Activated CD8-positive, alpha-beta T cell treated with anti-CD3 and anti-CD28 coated beads, Interleukin-2, amount 10 ng/mL, durations not matched to agents 7 days and 5 days (primary cell): ENCODE data around the gene PIGC. TPM values are rescaled to one million over a fixed set of nuclear protein-coding genes. Genes with fewer than 3 reads are reported as not detected.

Experiments
- ATAC-seq: fragments of 150-1000 bp; cut with Tn5 transposase; one replicate; pipeline ENCODE4 v1.10.0; 2021; ENCODE audit warnings: moderate library complexity
- CTCF ChIA-PET: fragments of 350-600 bp; sonication (Branson Sonifier 250); formaldehyde crosslinking; loops from one replicate; lab custom pipeline; 2021; ENCODE audit warnings: antibody characterized with exemption; lab: Charles Lee
- POLR2A ChIA-PET: fragments of 350-600 bp; sonication (Branson Sonifier 250); formaldehyde crosslinking; loops from one replicate; lab custom pipeline; 2021; ENCODE audit warnings: antibody characterized with exemption; lab: Charles Lee
- DNase-seq: peaks from one replicate; pipeline ENCODE4 v3.0.0-alpha.2; 2020
- H3K27ac Mint-ChIP-seq: one replicate; pipeline ENCODE4 v1.8.0; 2021; ENCODE audit warnings: mild to moderate bottlenecking, mixed read lengths
- H3K27me3 Mint-ChIP-seq: one replicate; pipeline ENCODE4 v1.8.0; 2021; ENCODE audit warnings: low read depth, mixed read lengths
- H3K36me3 Mint-ChIP-seq: one replicate; pipeline ENCODE4 v1.8.0; 2021; ENCODE audit warnings: low read depth, mixed read lengths
- H3K4me1 Mint-ChIP-seq: one replicate; pipeline ENCODE4 v1.8.0; 2021; ENCODE audit warnings: low read depth, mixed read lengths
- H3K4me3 Mint-ChIP-seq: one replicate; pipeline ENCODE4 v1.8.0; 2021; ENCODE audit warnings: mild to moderate bottlenecking, mixed read lengths
- H3K9me3 Mint-ChIP-seq: one replicate; pipeline ENCODE4 v1.8.0; 2022; ENCODE audit warnings: mixed read lengths; ENCODE audit not compliant: insufficient read depth
- total RNA-seq, 2 experiments: library from RNA; stranded (reverse); gene quantifications; one replicate each; pipeline ENCODE4 v1.2.3, GENCODE V29; 2021

The PIGC gene
- total RNA-seq: 10 to 100 TPM; 25.4 to 27.0 TPM

DNA sequence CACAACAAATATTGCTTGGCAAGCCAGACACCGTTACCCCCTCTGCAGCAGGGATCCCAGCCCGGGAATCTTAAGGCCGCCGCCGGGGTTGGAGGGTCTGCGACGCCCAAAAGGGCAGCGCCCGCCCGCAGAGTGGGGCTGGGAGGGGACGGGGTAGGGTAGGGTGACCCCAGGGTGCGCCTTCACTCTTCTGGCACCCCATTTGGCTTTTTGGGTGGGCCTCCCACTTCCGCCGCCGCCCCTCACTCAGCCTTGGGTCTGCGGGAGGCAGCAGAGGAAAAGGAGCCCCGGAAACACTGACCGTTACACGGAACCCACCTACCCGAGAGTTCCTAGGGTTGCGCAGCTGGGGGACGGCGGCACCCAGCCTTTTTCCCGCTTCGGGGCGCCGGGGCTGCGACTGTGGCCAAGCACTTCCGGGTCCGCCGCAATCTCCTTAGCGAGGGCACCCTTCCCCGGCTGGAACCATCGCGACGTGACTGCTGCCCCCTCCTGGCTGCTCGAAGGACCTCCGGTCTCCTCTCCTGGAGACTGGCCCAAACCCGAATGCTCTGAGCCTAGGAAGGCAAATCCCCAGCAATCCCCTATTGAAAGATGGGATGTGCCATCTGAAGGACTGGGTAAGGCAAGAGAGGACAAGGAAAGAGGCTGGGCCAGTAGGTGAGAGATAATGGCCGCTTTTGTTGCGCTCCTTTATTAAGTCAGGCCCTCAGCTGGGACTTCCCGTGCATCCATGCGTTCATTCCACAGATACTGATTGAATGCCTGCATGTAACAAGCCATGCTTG is at the start of gene PIGC:
Gene PIGC, minus strand, starts transcription at position 404 of the 788 bp plus-strand sequence. CDS start 1,447 bp downstream, outside the sequence.
- CTCF ChIA-PET: interaction anchor here (0.7 to 7.4 kb wide), 37 partner anchors 10 to 474 kb away, joined by 3 to 107 read pairs (median 4); partner anchors contain the start of gene SUCO
- POLR2A ChIA-PET: interaction anchor here (0.7 to 1.0 kb wide), 2 partner anchors 29 to 280 kb away, joined by 3 to 4 read pairs; no protein-coding TSS in a partner anchor
- H3K4me1 Mint-ChIP-seq: peaks cover 32% of the 10 kb centered on the region

GRCh38 chr1:172492421-172492820 is 48.6 kb upstream of the PIGC start:
- ATAC-seq (no peak), DNase-seq (no peak)
- H3K4me1 Mint-ChIP-seq: peaks cover 6% of the 10 kb centered on the region
- no peak overlapping the region for H3K4me3 Mint-ChIP-seq
- no peaks in the 10 kb centered on the region for H3K36me3 Mint-ChIP-seq
- ChIA-PET CTCF (no interaction called here), POLR2A (no interaction called here)
- peaks cover 28% of the 10 kb centered on the region for H3K27me3 Mint-ChIP-seq
- no peak overlapping the region for H3K27ac Mint-ChIP-seq
- H3K9me3 Mint-ChIP-seq: no peaks in the 10 kb centered on the region

More for the DNA sequence above, at the start of gene PIGC:
- Mint-ChIP-seq H3K9me3 (no peaks in the 10 kb centered on the region), H3K27me3 (no peaks in the 10 kb centered on the region), H3K4me3 (peak within 1 kb of the TSS; percentile 91), H3K36me3 (peaks cover 29% of the 10 kb centered on the region), H3K27ac (peak within 1 kb of the TSS; percentile 91)
- ATAC-seq (peak; percentile 100), DNase-seq (peak; percentile 95)

GRCh38 chr1:172489847-172490246 is 46.0 kb upstream of the PIGC start:
- DNase-seq (no peak), ATAC-seq (no peak)
- Mint-ChIP-seq H3K9me3 (no peaks in the 10 kb centered on the region), H3K27me3 (peaks cover 32% of the 10 kb centered on the region), H3K4me3 (no peak overlapping the region), H3K4me1 (peaks cover 10% of the 10 kb centered on the region), H3K36me3 (no peaks in the 10 kb centered on the region), H3K27ac (no peak overlapping the region)
- POLR2A ChIA-PET: no interaction called here
- CTCF ChIA-PET: interaction anchor here (0.6 kb wide), 1 partner anchor 1026 kb away, joined by 3 read pairs; no protein-coding TSS in a partner anchor

DNA sequence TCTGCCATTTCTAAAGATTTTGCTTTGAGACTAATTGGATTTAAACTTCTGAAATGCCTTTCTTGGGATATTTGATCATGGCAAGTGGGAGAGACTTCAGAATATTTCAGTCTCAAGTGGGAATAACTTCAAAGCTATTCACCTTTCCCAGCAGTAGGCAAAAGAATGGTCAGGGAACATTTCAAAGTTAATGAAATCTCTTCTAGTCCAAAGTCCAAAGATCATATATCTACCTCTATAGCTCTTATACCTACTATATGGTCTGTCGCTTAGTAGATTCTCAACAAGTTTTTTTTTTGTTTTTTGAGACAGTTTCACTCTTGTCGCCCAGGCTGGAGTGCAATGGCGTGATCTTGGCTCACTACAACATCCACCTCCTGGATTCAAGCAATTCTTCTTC is 44.5 kb upstream of the PIGC start:
- POLR2A ChIA-PET: no interaction called here
- H3K27me3 Mint-ChIP-seq: peaks cover 31% of the 10 kb centered on the region
- H3K4me3 Mint-ChIP-seq: no peak overlapping the region
- H3K4me1 Mint-ChIP-seq: peaks cover 18% of the 10 kb centered on the region
- H3K9me3 Mint-ChIP-seq: no peaks in the 10 kb centered on the region
- no peaks in the 10 kb centered on the region for H3K36me3 Mint-ChIP-seq
- ATAC-seq (no peak), DNase-seq (no peak)
- CTCF ChIA-PET: no interaction called here
- no peak overlapping the region for H3K27ac Mint-ChIP-seq

DNA sequence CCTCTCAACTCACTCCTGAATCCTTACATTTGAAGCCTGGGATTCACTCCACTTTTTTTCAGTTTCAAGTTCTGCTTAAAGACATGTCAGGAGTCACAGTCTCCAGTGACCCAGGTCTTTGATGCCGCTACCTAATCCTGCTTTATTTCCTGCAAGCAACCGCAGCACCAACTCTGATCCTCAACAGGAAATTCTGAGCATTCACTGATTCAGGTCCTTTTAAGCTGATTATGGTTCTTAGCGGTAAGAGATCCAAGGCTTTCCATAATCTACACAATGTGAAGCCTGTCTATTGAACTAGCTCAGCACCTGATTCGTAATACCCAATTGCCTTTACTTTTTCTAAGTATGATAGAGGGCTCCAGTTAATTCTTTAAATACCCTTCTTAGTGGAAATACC is 43.7 kb upstream of the PIGC start:
- peaks cover 18% of the 10 kb centered on the region for H3K4me1 Mint-ChIP-seq
- POLR2A ChIA-PET: interaction anchor here (0.6 kb wide), 2 partner anchors 14 to 21 kb away, joined by 3 read pairs; no protein-coding TSS in a partner anchor
- CTCF ChIA-PET: interaction anchor here (1.2 kb wide), 1 partner anchor 11 kb away, joined by 4 read pairs; no protein-coding TSS in a partner anchor
- no peak overlapping the region for H3K27ac Mint-ChIP-seq
- DNase-seq (no peak), ATAC-seq (peak; percentile 27)
- no peaks in the 10 kb centered on the region for H3K36me3 Mint-ChIP-seq
- H3K27me3 Mint-ChIP-seq: peaks cover 32% of the 10 kb centered on the region
- H3K9me3 Mint-ChIP-seq: no peaks in the 10 kb centered on the region
- no peak overlapping the region for H3K4me3 Mint-ChIP-seq

DNA sequence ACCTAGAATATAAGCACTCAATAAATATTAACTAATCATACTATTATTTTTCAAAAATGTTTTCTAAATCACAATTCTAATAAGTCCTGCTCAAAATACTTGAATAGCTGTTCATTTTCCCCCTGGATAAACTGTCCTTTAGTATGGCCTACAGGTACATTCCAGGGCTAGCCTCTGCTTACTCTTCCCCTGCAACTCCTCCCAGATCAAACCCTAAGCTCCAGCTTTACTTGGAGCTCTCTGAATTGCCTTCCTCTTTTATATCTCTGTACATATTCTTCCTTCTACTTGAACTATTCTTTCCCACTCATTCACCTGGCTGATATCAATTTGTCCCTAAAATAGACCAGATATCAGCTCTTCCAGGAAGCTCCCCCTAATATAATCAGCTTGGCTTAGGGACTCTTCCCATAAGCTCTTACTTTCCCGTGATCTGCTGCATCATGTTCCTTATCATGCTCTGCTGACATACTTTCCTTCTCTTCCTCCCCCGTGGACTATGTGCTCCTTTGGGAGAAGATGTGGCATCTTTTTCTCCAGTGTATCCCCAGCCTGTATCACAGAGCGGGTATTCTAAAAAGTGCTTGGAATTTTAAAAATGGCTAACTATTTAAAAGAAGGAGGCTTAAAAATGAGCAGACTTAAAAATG is 43.1 kb upstream of the PIGC start:
- ChIA-PET CTCF (interaction anchor here (1.2 kb wide), 1 partner anchor 12 kb away, joined by 4 read pairs; no protein-coding TSS in a partner anchor), POLR2A (interaction anchor here (0.6 to 0.7 kb wide), 2 partner anchors 10 to 183 kb away, joined by 3 read pairs; no protein-coding TSS in a partner anchor)

DNA sequence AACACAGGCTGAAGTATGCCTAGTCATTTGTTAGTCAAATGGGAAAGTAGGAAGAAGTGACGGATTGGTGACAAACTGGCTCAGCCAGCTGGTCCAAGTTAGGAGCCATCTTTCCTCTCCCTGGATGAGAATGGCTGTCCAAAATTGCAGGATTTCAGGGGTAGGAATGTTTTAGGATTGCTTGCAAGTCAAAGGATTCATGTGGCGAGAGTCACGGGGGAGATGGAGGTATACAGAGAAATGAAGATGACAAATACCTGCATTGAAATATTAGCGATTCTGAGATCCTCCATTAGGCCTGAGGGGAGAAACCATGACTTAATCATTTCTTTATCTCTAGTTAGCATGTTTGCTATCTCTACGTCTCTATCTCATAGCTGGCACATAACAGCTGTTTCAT is 41.8 kb upstream of the PIGC start:
- Mint-ChIP-seq H3K27me3 (peaks cover 29% of the 10 kb centered on the region), H3K4me3 (no peak overlapping the region), H3K4me1 (peaks cover 22% of the 10 kb centered on the region), H3K27ac (no peak overlapping the region), H3K36me3 (no peaks in the 10 kb centered on the region), H3K9me3 (no peaks in the 10 kb centered on the region)
- no peak for DNase-seq
- ChIA-PET CTCF (no interaction called here), POLR2A (no interaction called here)
- no peak for ATAC-seq

More for the DNA sequence above, 43.1 kb upstream of the PIGC start:
- H3K4me3 Mint-ChIP-seq: no peak overlapping the region
- peaks cover 29% of the 10 kb centered on the region for H3K27me3 Mint-ChIP-seq
- ATAC-seq: no peak
- H3K36me3 Mint-ChIP-seq: no peaks in the 10 kb centered on the region
- peaks cover 18% of the 10 kb centered on the region for H3K4me1 Mint-ChIP-seq
- no peak overlapping the region for H3K27ac Mint-ChIP-seq
- DNase-seq: no peak
- H3K9me3 Mint-ChIP-seq: no peaks in the 10 kb centered on the region

DNA sequence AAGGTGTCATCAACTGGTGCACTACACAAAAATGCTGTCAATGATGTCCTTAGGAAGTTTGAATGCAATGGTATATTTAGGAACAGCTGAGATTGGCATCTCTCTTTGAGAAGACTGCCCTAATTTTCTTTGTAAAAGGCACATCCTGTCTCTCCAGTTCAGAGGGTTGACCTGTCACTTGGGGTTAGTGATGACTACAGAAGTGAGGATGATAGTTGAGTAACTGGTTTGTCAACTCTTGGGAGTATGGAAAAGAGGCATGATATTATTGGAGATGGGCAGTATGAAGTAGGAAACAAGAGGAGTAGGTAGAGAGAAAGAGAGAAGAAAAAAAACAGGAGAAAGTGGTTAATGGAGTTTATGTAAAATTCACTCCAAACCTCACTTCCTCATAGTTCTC is 40.4 kb upstream of the PIGC start:
- POLR2A ChIA-PET: no interaction called here
- no peak overlapping the region for H3K4me3 Mint-ChIP-seq
- CTCF ChIA-PET: no interaction called here
- H3K4me1 Mint-ChIP-seq: peaks cover 29% of the 10 kb centered on the region
- no peaks in the 10 kb centered on the region for H3K36me3 Mint-ChIP-seq
- no peaks in the 10 kb centered on the region for H3K9me3 Mint-ChIP-seq
- peaks cover 25% of the 10 kb centered on the region for H3K27me3 Mint-ChIP-seq
- no peak for ATAC-seq
- no peak overlapping the region for H3K27ac Mint-ChIP-seq
- no peak for DNase-seq

GRCh38 chr1:172483448-172483847 is 39.6 kb upstream of the PIGC start:
- no peaks in the 10 kb centered on the region for H3K36me3 Mint-ChIP-seq
- CTCF ChIA-PET: no interaction called here

GRCh38 chr1:172482044-172482443 is 38.2 kb upstream of the PIGC start:
- peaks cover 20% of the 10 kb centered on the region for H3K4me1 Mint-ChIP-seq
- DNase-seq: no peak
- no peak overlapping the region for H3K4me3 Mint-ChIP-seq
- H3K9me3 Mint-ChIP-seq: no peaks in the 10 kb centered on the region
- H3K27me3 Mint-ChIP-seq: peaks cover 16% of the 10 kb centered on the region
- ATAC-seq: no peak
- CTCF ChIA-PET: no interaction called here
- no peaks in the 10 kb centered on the region for H3K36me3 Mint-ChIP-seq
- no peak overlapping the region for H3K27ac Mint-ChIP-seq
- POLR2A ChIA-PET: no interaction called here

More at GRCh38 chr1:172483448-172483847, 39.6 kb upstream of the PIGC start:
- peaks cover 19% of the 10 kb centered on the region for H3K27me3 Mint-ChIP-seq
- no peak for DNase-seq
- no peak for ATAC-seq
- H3K9me3 Mint-ChIP-seq: no peaks in the 10 kb centered on the region
- H3K4me1 Mint-ChIP-seq: peaks cover 29% of the 10 kb centered on the region
- H3K4me3 Mint-ChIP-seq: no peak overlapping the region
- no peak overlapping the region for H3K27ac Mint-ChIP-seq
- POLR2A ChIA-PET: no interaction called here

DNA sequence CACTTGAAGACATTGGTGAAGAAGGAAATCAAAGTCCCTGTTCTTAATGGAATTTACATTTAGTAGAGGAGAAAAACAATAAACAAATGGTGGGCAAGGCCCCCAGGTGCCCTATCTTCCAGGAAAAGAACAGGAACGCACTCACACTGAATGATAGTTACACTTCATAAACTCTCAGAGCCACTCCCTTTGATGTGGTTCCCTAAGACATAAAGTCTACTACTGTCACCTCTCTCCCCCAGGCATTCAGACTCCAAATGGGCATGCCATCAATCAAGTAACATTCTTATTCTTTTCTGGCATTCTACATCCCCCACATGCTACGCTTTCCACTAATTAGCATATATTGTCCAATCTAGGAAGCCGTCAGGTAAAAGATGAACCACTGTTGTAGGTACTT is 36.6 kb upstream of the PIGC start:
- peak; percentile 71 for ATAC-seq
- H3K9me3 Mint-ChIP-seq: no peaks in the 10 kb centered on the region
- peak overlapping the region; percentile 18 for H3K27ac Mint-ChIP-seq
- ChIA-PET CTCF (no interaction called here), POLR2A (no interaction called here)
- H3K4me1 Mint-ChIP-seq: peaks cover 20% of the 10 kb centered on the region
- H3K4me3 Mint-ChIP-seq: no peak overlapping the region
- no peaks in the 10 kb centered on the region for H3K36me3 Mint-ChIP-seq
- H3K27me3 Mint-ChIP-seq: peaks cover 14% of the 10 kb centered on the region
- DNase-seq: no peak

DNA sequence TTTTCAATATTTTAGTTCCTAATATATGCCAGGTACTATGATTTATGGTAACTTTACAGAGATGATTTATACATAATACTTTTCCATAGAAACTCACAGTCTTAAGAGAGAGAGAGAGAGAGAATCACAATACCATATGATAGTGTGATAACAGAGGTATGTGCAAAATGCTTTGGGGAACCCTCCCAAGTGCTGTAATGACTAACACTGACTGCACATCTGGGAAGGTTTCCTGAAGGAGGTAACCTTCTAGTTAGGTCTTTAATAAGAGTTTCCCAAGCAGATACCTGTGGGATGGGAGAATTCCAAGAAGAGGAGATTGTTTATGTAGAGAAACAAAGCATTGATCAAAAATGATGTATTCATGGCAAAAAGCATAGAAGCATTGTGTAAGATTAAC is 34.6 kb upstream of the PIGC start:
- H3K27ac Mint-ChIP-seq: no peak overlapping the region
- peaks cover 19% of the 10 kb centered on the region for H3K27me3 Mint-ChIP-seq
- no peak for DNase-seq
- H3K9me3 Mint-ChIP-seq: no peaks in the 10 kb centered on the region
- H3K36me3 Mint-ChIP-seq: no peaks in the 10 kb centered on the region
- ChIA-PET POLR2A (no interaction called here), CTCF (no interaction called here)
- peaks cover 11% of the 10 kb centered on the region for H3K4me1 Mint-ChIP-seq
- no peak overlapping the region for H3K4me3 Mint-ChIP-seq
- ATAC-seq: no peak
